ENCODE measurements around the gene NPRL2. TPM values are rescaled to one million over a fixed set of nuclear protein-coding genes. Genes with fewer than 3 reads are reported as not detected.

Gene NPRL2
- total RNA-seq, 1 experiment from 2014 or later: 29.8 TPM

DNA sequence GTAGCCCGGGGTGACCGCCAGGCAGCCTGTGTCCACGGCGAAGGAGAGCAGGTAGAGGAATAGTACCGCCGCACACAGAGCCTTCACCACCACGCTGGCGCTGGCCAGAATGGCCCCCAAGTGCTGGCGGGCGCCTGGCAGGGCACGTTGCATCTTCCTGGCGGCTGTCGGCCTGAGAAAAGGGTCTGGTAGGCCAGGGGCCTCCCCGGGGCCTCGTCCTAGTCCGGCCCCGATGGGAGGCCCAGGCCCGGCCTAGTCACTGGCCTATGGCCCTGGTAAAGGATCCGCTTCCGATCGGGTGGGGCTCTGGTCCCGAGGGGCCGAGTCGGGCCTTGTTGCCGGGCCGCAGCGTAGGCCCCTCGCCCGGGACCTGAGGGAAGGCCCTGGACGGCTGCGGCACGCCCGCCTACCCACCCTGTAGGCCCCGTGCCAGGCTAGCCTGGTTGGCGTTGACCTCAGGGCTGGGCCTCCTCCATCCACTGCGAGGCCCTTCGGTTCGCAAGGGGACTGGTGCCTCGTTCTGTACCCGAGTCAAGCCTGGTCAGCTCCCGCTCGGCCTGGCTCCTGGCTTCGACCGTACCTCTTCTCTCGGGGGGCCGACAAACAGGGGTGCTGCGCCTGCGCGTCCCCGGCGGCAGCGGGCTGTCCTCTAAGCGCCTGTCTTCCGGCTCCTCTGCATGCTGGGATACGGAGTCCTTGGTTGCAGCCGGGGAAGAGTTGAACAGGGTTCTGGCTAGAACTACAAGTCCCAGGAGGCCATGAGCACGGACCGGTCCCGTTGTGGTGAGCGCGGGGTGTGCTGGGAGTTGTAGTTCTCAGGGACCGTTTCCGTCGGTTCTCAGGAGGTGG, 8.6 kb upstream of the NPRL2 start, which contains the start of gene TMEM115:
Gene TMEM115, minus strand, starts transcription at position 611 of the 849 bp plus-strand sequence. Its CDS starts 458 bp downstream, at position 153.
- H3K27me3 Mint-ChIP-seq (ENCODE audit: insufficient read depth, unreplicated experiment): no peaks in the 10 kb centered on the region
- Histone ChIP-seq H3K36me3 (ENCODE audit: control insufficient read depth, insufficient read depth, low read length) (peaks cover 1% of the 10 kb centered on the region; the same call in 1 of the 2 replicates), H3K4me3 (ENCODE audit: low read depth, low read length) (peak within 1 kb of the TSS; percentile 61), H3K4me1 (peaks cover 25% of the 10 kb centered on the region), H3K27me3 (replicated peaks; ENCODE audit: control insufficient read depth, insufficient read depth, low read length) (no peaks in the 10 kb centered on the region), H3K9me3 (no peaks in the 10 kb centered on the region)
- POLR2A ChIA-PET: interaction anchor here (0.6 kb wide), 1 partner anchor 22 kb away, joined by 5 read pairs; no protein-coding TSS in a partner anchor
- DNase-seq: peak; percentile 94 to 97
- peak within 1 kb of the TSS; percentile 86 for H3K27ac Mint-ChIP-seq (ENCODE audit: unreplicated experiment)
- BruUV-seq (replicated peaks): no TSS peak
- CTCF ChIA-PET: no interaction called here
- H3K36me3 Mint-ChIP-seq (ENCODE audit: insufficient read depth, unreplicated experiment): peaks cover 28% of the 10 kb centered on the region
- H3K4me3 Mint-ChIP-seq (ENCODE audit: unreplicated experiment): peak within 1 kb of the TSS; percentile 92
- intact Hi-C loops (cut with micrococcal nuclease; ENCODE audit: unreplicated experiment): loop anchor here (1.0 kb wide), 1 partner anchor 8 kb away; no protein-coding TSS in a partner anchor
- no peaks in the 10 kb centered on the region for H3K9me3 Mint-ChIP-seq (ENCODE audit: unreplicated experiment)
- TF ChIP-seq, protein P1, sequence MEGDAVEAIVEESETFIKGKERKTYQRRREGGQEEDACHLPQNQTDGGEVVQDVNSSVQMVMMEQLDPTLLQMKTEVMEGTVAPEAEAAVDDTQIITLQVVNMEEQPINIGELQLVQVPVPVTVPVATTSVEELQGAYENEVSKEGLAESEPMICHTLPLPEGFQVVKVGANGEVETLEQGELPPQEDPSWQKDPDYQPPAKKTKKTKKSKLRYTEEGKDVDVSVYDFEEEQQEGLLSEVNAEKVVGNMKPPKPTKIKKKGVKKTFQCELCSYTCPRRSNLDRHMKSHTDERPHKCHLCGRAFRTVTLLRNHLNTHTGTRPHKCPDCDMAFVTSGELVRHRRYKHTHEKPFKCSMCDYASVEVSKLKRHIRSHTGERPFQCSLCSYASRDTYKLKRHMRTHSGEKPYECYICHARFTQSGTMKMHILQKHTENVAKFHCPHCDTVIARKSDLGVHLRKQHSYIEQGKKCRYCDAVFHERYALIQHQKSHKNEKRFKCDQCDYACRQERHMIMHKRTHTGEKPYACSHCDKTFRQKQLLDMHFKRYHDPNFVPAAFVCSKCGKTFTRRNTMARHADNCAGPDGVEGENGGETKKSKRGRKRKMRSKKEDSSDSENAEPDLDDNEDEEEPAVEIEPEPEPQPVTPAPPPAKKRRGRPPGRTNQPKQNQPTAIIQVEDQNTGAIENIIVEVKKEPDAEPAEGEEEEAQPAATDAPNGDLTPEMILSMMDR (IDR thresholded peaks at IDR 0.05; ENCODE audit: insufficient read depth in 1 of 2, low read depth in 1 of 2, low read length in 1 of 2, severe bottlenecking in 1 of 2, unreplicated experiment in 1 of 2): no peak
- peaks cover 4% of the 10 kb centered on the region for H3K4me1 Mint-ChIP-seq (ENCODE audit: low read depth, unreplicated experiment)

DNA sequence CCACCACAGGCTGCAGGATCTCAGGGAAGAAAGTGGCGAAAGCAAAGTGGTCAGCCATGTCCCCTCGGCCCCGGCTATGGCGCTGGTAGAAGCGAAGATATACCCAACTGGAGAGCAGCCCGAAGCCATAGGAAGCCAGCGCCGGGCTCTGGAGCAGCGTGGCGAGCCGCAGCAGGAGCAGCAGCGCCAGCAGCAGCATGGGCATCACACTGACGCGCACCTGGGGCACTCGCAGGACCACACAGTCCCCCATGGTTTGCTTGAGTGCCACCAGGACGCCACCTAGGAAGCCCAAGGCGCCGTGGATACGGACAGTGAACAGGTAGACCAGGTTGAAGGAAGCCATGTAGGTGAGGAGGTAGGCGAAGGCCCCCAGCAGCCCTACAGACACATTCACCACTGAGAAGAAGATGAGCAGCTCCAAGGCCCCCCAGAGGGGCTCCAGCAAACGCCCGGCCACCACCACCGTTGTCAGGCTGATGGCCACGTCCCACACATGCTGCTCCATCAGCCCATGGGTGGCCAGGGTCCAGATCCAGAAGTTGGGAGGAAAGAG, 7.9 kb upstream of the NPRL2 start:
- Histone ChIP-seq H3K9me3 (no peaks in the 10 kb centered on the region), H3K4me3 (ENCODE audit: low read depth, low read length) (peak overlapping the region; percentile 61), H3K36me3 (ENCODE audit: control insufficient read depth, insufficient read depth, low read length) (peaks cover 1% of the 10 kb centered on the region; the same call in 1 of the 2 replicates), H3K27me3 (replicated peaks; ENCODE audit: control insufficient read depth, insufficient read depth, low read length) (no peaks in the 10 kb centered on the region), H3K4me1 (peaks cover 25% of the 10 kb centered on the region)
- peak overlapping the region; percentile 92 for H3K4me3 Mint-ChIP-seq (ENCODE audit: unreplicated experiment)
- peaks cover 4% of the 10 kb centered on the region for H3K4me1 Mint-ChIP-seq (ENCODE audit: low read depth, unreplicated experiment)
- H3K36me3 Mint-ChIP-seq (ENCODE audit: insufficient read depth, unreplicated experiment): peaks cover 31% of the 10 kb centered on the region
- H3K9me3 Mint-ChIP-seq (ENCODE audit: unreplicated experiment): no peaks in the 10 kb centered on the region
- TF ChIP-seq, protein P1 (IDR thresholded peaks at IDR 0.05; ENCODE audit: insufficient read depth in 1 of 2, low read depth in 1 of 2, low read length in 1 of 2, severe bottlenecking in 1 of 2, unreplicated experiment in 1 of 2): no peak
- CTCF ChIA-PET: no interaction called here
- H3K27me3 Mint-ChIP-seq (ENCODE audit: insufficient read depth, unreplicated experiment): no peaks in the 10 kb centered on the region
- POLR2A ChIA-PET: no interaction called here
- intact Hi-C loops (cut with micrococcal nuclease; ENCODE audit: unreplicated experiment): no loop called here
- no peak for DNase-seq
- no TSS peak for BruUV-seq (replicated peaks)
- peak overlapping the region; percentile 86 for H3K27ac Mint-ChIP-seq (ENCODE audit: unreplicated experiment)

DNA sequence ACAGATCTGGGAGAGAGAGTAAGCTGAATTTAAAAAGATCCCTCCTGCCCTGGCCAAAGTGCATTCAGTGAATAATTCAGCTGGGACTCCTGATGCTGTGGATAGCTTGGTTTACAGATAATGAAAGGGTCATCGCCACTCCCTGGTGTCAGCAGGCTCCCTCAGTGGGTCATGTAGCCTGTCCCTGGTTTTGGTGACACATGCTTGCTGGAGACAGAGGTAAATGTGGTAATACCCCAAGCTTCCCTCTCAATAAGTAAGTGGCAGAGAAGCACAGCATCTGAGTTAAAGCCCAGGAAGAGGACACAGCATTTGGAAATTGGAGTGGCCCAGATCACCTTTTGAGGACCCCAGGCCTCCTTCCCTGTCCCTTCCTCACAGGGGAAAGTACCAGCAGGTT, 6.9 kb upstream of the NPRL2 start:
- H3K4me3 Mint-ChIP-seq (ENCODE audit: unreplicated experiment): peak overlapping the region; percentile 92
- Histone ChIP-seq H3K4me3 (ENCODE audit: low read depth, low read length) (no peak overlapping the region), H3K9me3 (no peaks in the 10 kb centered on the region), H3K27me3 (replicated peaks; ENCODE audit: control insufficient read depth, insufficient read depth, low read length) (no peaks in the 10 kb centered on the region), H3K4me1 (peaks cover 25% of the 10 kb centered on the region), H3K36me3 (ENCODE audit: control insufficient read depth, insufficient read depth, low read length) (peaks cover 1% of the 10 kb centered on the region; the same call in 1 of the 2 replicates)
- DNase-seq: no peak
- intact Hi-C loops (cut with micrococcal nuclease; ENCODE audit: unreplicated experiment): no loop called here
- H3K36me3 Mint-ChIP-seq (ENCODE audit: insufficient read depth, unreplicated experiment): peaks cover 31% of the 10 kb centered on the region
- no peaks in the 10 kb centered on the region for H3K9me3 Mint-ChIP-seq (ENCODE audit: unreplicated experiment)
- TF ChIP-seq, protein P1 (IDR thresholded peaks at IDR 0.05; ENCODE audit: insufficient read depth in 1 of 2, low read depth in 1 of 2, low read length in 1 of 2, severe bottlenecking in 1 of 2, unreplicated experiment in 1 of 2): no peak
- peaks cover 4% of the 10 kb centered on the region for H3K4me1 Mint-ChIP-seq (ENCODE audit: low read depth, unreplicated experiment)
- no TSS peak for BruUV-seq (replicated peaks)
- H3K27ac Mint-ChIP-seq (ENCODE audit: unreplicated experiment): no peak overlapping the region
- POLR2A ChIA-PET: interaction anchor here (1.0 kb wide), 1 partner anchor 20 kb away, joined by 3 read pairs; no protein-coding TSS in a partner anchor
- H3K27me3 Mint-ChIP-seq (ENCODE audit: insufficient read depth, unreplicated experiment): no peaks in the 10 kb centered on the region
- CTCF ChIA-PET: interaction anchor here (0.8 kb wide), 1 partner anchor 20 kb away, joined by 3 read pairs; no protein-coding TSS in a partner anchor
